Stimulated activated CD4-positive, alpha-beta T cell treated with anti-CD3 and anti-CD28 coated beads, Interleukin-2, amount 100 ng/mL, for 4 hours (primary cell): ENCODE data around the gene GOLGA7B.
A peak's percentile ranks its signal among the peaks of the same experiment; 100 is the strongest.

Source experiments
- DNase-seq: peaks from one replicate; pipeline ENCODE4 v3.0.0-alpha.2; 2020; ENCODE audit warnings: low read depth

The GOLGA7B gene

DNA sequence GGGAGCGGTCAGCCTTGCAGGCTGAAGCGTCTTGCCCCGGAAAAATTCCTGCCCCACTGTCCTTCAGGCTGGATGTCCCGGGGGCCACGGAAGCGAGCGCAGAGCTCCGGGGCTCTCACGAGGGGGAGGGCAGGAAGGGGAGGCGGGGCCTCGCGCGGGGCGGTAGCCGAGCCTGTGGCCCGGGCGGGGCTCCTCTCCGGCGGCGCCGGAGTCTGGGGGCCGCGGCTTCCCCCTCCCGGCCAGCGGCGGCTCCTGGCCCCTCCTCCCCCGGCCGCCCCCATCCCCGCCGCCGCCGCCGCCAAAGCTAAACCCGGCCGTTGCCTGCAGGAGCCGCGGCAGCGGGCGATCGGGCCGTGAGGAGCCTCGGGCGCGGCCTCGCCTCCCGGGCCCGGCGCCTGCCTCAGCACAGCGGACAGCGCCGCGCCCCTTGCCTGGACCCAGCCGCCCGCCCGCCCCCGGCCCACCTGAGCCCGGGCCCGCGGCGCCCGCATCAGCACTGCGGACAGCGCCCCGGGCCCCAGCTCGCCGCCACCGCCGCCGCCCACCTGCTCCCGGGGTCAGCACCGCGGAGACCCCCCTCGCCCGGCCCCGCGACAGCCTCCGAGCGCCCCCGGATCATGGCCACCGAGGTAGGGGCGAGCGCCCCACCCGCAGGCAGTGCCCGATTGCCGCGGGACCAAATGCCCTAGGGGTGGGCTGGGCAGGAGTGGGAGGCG is at the start of gene GOLGA7B:
Gene GOLGA7B (plus strand): TSS at position 157 of the 716 bp plus-strand sequence. CDS start 461 bp downstream, at position 618.
- peak; percentile 33 for DNase-seq

DNA sequence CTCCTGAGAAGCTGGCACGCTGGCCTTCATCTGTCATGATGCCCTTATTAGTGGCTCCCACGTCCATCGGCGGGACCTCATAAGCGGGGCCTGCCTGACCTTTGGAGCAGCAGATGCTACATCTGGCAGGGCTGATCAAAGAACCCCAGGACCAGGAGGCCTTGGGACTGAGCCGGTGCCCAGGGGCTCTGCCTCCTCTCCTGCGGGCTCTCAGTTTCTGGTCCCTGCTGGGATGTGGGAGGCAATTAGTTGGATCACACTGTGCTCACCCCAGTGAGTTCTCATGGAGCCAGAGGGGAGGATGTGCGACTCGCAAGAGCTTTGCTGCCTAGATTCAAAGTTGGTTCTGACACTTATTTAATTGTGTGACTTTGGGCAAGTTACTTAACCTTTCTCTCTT is 49.2 kb upstream of the GOLGA7B start:
- no peak for DNase-seq

- no peak for DNase-seq
These were observed 48.2 kb upstream of the GOLGA7B start for GRCh38 chr10:97801422-97801821.

- no peak for DNase-seq
These were observed 44.4 kb upstream of the GOLGA7B start for GRCh38 chr10:97805096-97805884.

- no peak for DNase-seq
These were observed 43.7 kb upstream of the GOLGA7B start for GRCh38 chr10:97805949-97806348.

GRCh38 chr10:97810446-97810845 is 39.2 kb upstream of the GOLGA7B start:
- no peak for DNase-seq

- DNase-seq = no peak
These were observed 37.7 kb upstream of the GOLGA7B start for GRCh38 chr10:97811958-97812357.

DNA sequence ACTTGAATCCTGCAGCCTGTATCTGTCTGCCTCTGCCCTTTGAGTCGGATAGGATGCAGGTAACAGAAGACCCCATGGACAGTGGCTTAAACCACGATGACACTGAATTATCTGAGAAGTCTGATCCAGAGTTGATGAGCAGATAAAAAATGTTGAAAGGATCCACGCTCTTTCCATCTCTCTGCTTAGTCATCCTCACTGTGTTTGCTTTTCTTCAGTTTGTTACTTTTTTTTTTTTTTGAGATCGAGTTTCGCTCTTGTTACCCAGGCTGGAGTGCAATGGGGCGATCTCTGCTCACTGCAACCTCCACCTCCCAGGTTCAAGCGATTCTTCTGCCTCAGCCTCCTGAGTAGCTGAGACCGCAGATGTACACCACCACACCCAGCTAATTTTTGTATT is 36.9 kb upstream of the GOLGA7B start:
- no peak for DNase-seq

DNA sequence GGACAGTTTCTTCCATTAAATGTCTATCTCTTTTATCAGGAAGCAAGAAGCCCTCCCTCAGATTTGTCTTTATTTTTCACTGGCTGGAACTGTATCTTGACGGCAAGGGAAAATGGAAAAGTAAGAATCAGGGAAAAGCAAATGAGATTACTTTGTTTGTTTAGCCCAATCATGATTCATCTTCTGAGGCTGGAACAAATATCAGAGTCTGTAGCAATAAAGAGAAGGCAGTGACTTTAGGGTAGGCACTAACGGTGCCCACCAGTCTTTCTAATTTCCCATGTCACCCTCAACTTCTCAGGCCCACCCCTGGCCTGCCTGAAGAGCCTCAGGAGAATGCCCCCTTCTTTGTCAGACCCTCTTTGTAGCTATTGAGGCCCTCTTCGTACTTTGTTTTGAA is 36.3 kb upstream of the GOLGA7B start:
- no peak for DNase-seq

- no peak for DNase-seq
These were observed 34.6 kb upstream of the GOLGA7B start for GRCh38 chr10:97814996-97815395.

- no peak for DNase-seq
These were observed 33.0 kb upstream of the GOLGA7B start for GRCh38 chr10:97816609-97817008.

DNA sequence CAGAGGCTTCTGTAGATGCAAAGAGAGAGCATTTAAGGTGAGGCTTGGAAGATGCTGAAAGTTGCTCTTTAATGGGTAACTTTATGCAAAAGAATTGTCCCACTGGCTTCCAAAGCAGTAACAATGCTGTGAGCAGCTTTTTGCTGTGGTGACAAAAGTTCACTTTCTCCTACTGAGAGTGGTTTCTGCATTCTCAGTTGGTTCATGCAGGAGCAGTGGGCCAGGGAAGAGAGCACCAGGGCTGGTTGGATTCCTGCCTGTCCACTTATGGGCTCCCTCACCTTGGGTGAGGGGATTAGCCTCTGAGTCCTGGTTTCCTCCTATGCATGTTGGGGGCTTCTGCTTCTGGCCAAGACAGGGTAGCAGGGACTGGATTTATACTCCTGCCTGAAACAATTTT is 31.1 kb upstream of the GOLGA7B start:
- DNase-seq = no peak

GRCh38 chr10:97820096-97820704 is 29.4 kb upstream of the GOLGA7B start:
- DNase-seq = no peak

- no peak for DNase-seq
These were observed 28.2 kb upstream of the GOLGA7B start for GRCh38 chr10:97821308-97822038.

GRCh38 chr10:97822261-97822687 is 27.4 kb upstream of the GOLGA7B start:
- DNase-seq = no peak

GRCh38 chr10:97823734-97824133 is 25.9 kb upstream of the GOLGA7B start:
- DNase-seq = no peak

GRCh38 chr10:97825020-97825760 is 24.5 kb upstream of the GOLGA7B start:
- no peak for DNase-seq

- DNase-seq = no peak
These were observed 22.8 kb upstream of the GOLGA7B start for GRCh38 chr10:97826892-97827291.

DNA sequence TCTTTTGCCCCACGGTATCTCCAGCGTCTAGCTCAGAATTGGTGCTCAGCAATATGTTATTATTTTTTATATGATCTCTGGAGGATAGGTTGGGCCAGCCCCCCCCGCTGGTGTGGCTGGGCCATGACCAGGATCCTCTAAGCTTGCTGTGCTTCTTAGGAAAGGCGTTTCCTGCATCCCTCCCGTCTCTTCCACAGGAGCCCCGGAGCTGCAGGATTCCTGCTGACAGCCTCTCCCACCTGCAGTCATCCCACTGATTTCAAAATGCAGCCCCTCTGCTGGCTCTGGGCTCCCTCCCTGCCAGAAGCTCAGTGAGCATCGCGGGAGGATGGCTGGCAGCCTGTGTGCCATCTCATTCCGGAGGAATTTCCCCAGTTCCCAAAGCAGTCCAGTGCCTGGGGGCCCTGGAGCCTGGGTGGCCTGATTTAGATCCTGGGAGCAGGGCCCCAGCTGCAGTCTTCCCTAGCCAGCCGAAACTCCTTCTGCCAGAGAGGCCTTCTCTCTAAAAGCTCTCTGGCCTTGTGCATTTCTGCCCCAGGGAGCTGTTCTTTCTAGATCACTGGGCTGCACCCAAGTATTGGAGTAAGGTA is 21.8 kb upstream of the GOLGA7B start:
- no peak for DNase-seq

DNA sequence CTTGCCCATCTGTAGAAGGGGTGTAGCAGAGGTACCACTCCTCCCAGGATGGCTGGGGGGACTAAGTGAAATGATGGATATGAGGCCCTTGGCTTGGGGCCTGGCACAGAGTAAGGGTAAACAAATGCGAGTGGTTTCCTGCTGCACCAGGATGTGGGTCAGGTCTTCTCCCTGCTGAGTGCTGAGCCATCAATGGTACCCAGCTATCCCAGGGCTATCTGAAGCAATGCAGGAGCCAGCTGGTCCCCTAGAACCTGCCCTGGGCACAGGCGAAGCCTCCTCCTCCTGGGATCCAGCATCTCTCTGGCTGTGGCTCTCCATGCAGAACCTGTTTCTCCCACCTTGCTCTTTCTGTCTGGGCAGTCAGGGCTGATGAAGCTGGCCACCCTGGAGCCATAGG is 20.9 kb upstream of the GOLGA7B start:
- no peak for DNase-seq

DNA sequence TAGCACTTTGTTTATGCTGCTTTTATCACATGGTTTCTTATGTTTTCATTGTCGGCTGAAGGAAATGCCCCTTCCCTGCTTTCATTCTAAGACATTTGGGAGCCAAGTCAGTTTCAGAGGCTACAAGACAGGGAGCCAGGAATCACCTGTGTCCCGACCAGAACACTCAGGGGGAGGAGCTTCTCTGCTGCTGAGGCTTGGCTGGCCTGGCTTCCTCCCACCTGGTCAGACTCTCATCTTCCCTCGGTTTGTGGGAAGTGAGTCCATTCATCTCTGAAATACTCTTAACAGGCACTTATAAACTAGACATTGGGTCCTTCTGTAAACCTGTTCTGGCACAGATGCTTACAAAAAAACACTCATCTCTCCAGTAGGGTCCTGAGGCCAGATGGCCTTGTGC is 19.6 kb upstream of the GOLGA7B start:
- no peak for DNase-seq
